Measurements from ENCODE around the gene GALNS.

GALNS gene

DNA sequence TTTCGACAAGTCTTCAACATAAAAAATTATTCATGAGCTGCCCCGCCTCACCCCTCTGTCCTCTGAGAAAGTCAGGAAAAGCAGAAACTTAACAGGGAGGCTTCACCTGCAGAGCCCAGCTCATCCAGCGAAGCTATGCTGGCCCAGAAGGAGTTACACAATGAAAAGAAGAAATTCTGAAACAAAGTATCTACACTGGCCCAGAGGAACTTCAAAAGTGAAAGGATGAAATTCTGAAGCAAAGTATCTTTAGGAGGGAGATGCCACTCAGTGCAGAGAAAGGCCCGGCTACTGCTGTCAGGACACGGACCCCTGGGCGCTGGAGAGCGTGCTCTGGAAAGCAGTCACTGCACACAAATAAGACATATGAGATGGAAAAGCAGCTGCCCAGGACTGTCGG, 1.6 kb downstream of the GALNS start:
- DNase-seq = no peak

GRCh38 chr16:88854306-88855111, 2.2 kb downstream of the GALNS start:
- peak; percentile 13 to 23 for DNase-seq

DNA sequence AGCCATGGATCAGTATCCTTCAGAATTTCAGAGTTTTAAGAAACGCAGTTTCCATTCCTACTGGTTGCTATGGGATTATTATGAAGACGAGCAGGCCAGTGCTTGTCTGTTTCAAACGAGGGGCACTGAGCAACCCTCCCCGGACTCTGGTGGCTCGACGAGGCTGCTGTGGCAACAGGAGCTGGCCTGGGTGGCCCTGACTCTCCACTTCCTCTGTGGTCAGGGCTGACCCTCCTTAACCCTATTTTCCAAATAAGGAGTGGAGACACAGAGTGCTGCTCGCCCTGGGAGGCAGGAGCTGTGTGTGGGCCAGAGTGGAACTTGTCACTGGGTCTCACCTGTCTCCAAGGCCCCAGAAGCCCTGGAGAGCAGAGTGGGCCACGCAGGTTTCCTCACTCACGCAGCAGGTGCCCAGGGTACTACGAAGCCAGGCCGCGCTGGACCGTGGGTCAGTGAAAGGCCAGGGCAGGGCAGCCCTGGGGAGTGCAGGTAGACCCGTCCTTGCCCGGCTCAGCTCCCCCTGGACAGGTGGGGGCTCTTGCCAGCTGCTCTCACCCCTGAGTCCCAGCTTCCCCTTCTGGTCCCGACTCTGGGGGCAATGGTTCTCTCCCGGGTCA, 3.3 kb downstream of the GALNS start:
- DNase-seq = no peak

- DNase-seq = no peak
These were observed 5.1 kb downstream of the GALNS start for GRCh38 chr16:88851616-88852015.

DNA sequence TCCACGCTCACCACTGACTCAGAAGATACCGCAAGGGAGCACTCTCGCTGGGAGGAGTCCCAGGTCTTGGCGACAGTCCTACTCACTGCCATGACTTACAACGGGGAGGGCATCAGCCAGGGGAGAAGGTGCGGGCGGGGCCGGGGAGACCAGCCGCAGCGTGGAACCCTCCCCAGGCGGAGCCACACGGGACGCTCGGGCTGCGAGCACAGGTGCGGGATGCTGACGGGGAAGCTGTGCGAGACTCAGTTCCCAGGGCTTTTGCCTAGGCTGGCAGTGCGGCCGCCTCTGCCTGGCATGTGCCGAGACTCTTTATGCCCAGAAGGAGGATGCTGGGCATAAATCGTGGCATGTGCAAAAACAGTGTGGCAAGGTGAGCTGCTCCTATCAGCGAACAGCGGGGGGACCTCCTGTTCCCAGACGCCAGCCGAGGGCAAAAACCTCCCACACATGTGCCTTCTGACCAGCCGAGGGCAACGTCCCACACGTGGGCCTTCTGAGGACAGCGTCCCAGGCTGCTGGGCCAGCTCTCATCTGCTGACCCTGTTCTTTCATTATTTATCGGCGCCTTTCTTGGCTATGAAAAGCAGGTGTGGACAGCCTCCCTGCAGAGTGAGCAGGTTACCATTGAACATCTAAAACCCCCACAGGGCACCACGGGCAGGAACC, 6.1 kb downstream of the GALNS start:
- DNase-seq = no peak

DNA sequence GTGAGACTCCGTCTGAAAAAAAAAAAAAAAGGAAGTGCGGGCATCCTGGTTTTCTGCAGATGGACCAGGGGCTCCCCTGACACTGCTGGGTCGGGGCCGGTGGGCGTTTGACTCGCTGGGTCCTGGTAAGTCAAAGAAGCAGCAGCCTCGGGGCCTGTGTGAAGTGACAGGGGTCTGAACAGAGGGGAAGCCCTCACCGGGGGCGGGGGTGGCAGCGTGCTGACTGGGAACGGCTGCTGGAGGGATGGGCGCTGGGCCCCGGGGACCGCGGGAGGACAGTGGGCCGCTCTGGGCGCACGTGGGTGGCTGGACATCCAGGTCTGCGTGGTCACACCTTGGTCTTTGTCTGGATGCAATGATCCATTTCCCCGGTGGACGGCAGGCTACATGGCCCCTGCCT, 8.2 kb downstream of the GALNS start:
- DNase-seq = no peak

DNA sequence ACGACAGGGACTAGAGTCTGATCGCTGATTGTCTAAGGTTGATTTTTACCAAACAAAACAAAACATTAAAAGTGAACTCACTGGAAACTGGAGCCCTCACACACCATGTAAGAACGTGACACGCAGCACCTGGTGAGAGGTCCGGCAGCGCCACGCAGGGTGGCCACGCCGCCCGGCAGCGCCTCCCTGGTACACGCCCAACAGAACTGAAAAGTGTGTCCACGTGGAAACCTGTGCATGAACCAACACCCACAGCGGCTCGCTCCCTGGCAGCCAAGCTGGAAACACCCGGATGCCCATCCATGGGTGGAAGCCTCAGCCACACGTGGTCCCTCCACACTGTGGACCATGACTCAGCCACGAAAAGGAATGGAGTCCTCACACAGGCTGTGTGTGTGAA, 9.1 kb downstream of the GALNS start:
- DNase-seq = no peak

DNA sequence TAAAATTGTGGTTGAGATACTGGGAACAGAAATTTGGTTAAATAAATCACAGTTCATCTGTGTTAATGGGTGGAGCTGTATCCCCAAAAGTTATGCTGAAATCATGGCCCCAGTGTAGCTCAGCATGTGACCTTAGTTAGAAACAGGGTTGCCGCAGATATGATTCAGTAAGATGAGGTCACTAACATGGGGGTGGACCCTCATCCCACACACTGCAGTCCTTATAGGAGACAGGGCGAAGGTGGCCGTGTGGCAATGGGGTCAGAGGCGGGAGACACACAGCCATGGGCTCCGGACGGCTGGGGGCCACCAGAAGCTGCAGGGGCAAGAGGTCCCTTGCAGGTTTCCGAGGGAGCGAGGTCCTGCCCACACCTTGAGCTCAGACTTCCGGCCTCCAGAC, 10.7 kb downstream of the GALNS start:
- DNase-seq = no peak

- DNase-seq = no peak
These were observed 12.2 kb downstream of the GALNS start for GRCh38 chr16:88844419-88845036.

GRCh38 chr16:88843256-88843655, 13.5 kb downstream of the GALNS start:
- DNase-seq = no peak

GRCh38 chr16:88842806-88843205, 13.9 kb downstream of the GALNS start:
- no peak for DNase-seq

- DNase-seq = no peak
These were observed 14.4 kb downstream of the GALNS start for GRCh38 chr16:88842308-88842756.

DNA sequence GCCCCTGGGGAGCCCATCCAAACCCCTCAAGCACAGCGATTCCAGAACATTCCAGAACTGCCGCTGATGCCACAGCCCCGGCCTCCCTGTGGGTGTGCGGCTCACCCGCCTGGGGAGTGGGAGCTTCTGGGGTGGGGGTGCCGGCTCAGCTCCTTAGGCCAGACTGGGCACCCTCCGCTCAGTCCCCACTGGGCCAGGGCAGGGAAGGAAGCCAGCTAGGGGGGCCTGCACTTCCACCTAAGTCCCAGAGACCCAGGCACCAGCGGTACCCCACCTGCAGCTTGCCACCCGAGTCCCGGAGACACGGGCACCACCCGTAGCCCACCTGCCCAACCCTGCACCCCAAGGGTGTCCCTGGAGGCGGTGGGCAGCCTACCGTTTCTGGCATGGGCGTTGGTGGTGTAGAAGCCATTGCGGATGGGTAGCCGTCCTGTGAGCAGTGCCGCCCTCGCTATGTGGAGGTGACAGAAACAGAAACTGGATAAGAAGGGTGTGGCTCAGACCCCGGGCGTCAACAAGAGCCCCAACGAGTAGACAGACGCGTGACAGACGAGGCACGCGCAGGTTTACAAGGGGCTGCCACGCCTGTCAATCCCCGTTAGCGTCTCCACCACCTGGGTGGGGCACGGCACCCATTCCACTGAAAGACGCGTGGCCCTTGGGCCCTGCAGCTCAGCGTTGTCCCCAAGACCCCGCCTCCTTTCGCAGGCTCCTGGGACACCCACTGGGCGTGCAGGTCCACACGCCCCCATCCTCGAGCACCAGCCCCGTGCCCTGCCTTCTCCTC, 15.0 kb downstream of the GALNS start:
- no peak for DNase-seq

GRCh38 chr16:88840600-88841215, 16.0 kb downstream of the GALNS start:
- no peak for DNase-seq

GRCh38 chr16:88839745-88840599, 16.8 kb downstream of the GALNS start:
- DNase-seq = no peak

GRCh38 chr16:88839026-88839529, 17.7 kb downstream of the GALNS start:
- DNase-seq = no peak

DNA sequence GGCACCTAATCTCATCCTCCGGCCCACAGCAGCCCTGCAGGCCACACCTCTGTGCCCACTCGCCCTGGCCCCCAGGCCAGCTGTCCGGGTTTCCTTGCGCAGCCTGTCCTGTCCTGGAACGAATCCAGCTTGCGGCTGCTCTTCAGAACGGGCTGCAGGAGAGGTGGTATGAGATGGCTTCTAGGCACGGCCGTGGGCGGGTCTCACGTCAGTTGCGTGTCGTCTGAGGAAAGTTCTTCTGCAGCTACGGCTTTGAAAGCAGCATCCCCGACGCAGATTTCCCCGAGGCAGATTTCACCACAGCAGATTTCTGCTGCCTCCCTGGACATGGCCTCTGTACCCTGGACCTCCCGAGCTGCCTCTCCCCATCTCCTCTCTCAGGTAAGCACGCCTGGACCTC, 18.2 kb downstream of the GALNS start:
- DNase-seq = no peak

DNA sequence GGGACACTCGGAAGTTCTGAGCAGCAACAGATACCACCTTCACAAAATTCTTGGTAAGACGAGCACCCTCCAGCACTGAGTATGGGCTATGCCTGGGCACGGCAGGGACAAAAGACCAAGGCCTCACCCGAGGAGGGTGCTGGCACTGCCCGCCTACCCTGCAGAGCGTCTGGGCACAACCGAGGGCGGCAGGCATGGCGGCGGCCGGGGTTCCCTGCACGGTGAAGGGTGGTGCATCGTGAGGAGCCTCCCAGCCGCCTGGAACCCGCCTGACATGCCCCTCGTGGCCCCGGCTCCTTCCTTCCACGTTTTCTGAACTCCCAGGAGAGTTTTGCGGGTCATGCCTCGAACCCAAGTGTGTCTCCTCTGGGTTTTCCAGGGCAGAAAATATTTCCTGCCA, 18.9 kb downstream of the GALNS start:
- no peak for DNase-seq

DNA sequence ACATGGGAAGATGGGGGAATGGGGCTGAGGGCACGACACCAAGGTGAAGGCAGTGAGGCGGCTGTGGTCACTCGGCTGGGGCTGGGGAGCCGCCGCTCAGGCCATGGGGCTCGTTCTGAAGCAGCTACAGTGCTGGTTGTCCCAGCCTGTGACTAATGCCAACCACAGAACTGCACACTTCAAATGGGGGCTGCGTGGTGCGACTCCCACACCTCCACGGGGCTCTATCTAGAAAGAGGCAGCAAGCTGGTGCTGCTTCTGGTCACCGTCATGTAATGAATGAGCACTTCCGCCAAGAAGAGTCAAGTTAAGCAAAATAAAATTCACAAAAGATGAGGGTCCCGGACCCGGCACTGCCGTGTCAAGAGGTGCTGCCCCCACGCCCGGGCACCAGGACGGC, 20.0 kb downstream of the GALNS start:
- no peak for DNase-seq

DNA sequence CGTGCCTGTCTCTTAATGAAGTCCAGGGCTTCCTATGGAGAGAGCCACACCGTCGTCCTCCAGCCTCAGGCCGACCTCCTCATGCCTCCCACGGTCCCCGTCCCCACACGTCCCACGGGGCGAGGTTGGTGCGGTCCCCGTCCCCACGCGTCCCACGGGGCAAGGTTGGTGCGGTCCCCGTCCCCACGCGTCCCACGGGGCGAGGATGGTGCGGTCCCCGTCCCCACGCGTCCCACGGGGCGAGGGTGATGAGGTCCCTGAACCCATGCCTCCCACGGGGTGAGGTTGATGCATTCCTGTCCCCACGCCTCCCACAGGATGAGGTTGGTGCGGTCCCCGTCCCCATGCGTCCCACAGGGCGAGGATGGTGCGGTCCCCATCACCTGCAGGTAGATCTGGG, 20.9 kb downstream of the GALNS start:
- DNase-seq = no peak

DNA sequence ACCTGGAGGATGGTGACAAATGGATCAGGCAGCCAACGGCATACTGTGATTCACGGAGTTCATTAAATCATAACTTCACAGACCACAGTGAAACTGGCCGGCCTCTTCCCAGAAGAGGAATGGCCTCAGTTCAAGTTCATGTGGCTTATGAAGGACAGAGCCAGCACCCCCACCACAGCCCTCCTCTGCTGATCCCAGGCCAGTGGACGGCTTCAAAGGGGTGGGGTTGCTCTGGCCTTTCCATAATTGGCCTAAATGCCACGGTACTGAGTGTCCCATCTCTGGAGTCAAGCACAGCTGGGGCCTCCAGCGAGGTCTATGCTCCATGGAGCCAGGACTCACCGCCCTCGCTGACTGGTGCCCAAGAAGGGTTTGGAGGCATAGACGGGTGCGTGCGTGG, 21.4 kb downstream of the GALNS start:
- no peak for DNase-seq

Measured in activated CD4-positive, alpha-beta T cell treated with anti-CD3 and anti-CD28 coated beads, Interleukin-2, amount 50 U/mL, for 48 hours (primary cell).